ENCODE data around the gene TTBK1. TPM values are rescaled to one million over a fixed set of nuclear protein-coding genes. Genes with fewer than 3 reads are reported as not detected.

TTBK1 gene
- total RNA-seq: 0.22 TPM
- not detected for polyA plus RNA-seq

GRCh38 chr6:43242908-43243663, at the start of gene TTBK1:
TTBK1 (plus strand) TSS chr6:43243481; CDS start chr6:43246661, 3,180 bp downstream.
- Histone ChIP-seq H3K4me3 (ENCODE audit: low read depth, low read length) (no peak within 1 kb of the TSS), H3K27me3 (ENCODE audit: control insufficient read depth, insufficient read depth, low read length) (peaks cover 23% of the 10 kb centered on the region), H3K9me3 (ENCODE audit: control insufficient read depth in 2 of 2, low read length in 2 of 2) (peaks cover 0 to 5% of the 10 kb centered on the region in 2 experiments), H3K27ac (ENCODE audit: insufficient read depth, low read length, poor library complexity, severe bottlenecking) (no peak within 1 kb of the TSS), H3K4me1 (ENCODE audit: control insufficient read depth, insufficient read depth, low read length, poor library complexity, severe bottlenecking) (peaks cover 16% of the 10 kb centered on the region), H3K36me3 (ENCODE audit: control insufficient read depth, insufficient read depth, low read length) (no peaks in the 10 kb centered on the region)
- Mint-ChIP-seq H3K9me3 (peaks cover 0 to 7% (median 1%) of the 10 kb centered on the region in 7 donors), H3K27me3 (peaks cover 8% of the 10 kb centered on the region), H3K27ac (no peak within 1 kb of the TSS), H3K4me3 (peak within 1 kb of the TSS in 1 of 4 donors; percentile 31), H3K36me3 (peaks cover 8% of the 10 kb centered on the region), H3K4me1 (peaks cover 0 to 20% (median 10%) of the 10 kb centered on the region in 4 donors)
- ATAC-seq (ENCODE audit: low read depth in 2 of 2) (no peak), DNase-seq (peak in 2 of 3 donors; percentile 30 to 41)

- H3K4me3 ChIP-seq (ENCODE audit: low read depth, low read length): no peak overlapping the region
- Mint-ChIP-seq H3K36me3 (peaks cover 49% of the 10 kb centered on the region), H3K9me3 (no peaks in the 10 kb centered on the region), H3K27ac (peak overlapping the region in 1 of 3 donors; percentile 38), H3K27me3 (no peaks in the 10 kb centered on the region), H3K4me1 (peaks cover 11 to 12% (median 11%) of the 10 kb centered on the region in 4 donors), H3K4me3 (no peak overlapping the region)
- H3K27me3 ChIP-seq (ENCODE audit: control insufficient read depth, insufficient read depth, low read length): no peaks in the 10 kb centered on the region
- ATAC-seq (ENCODE audit: low read depth in 2 of 2): no peak
- no peaks in the 10 kb centered on the region for H3K9me3 ChIP-seq (ENCODE audit: control insufficient read depth in 2 of 2, low read length in 2 of 2)
- no peak for DNase-seq
- no peak overlapping the region for H3K27ac ChIP-seq (ENCODE audit: insufficient read depth, low read length, poor library complexity, severe bottlenecking)
- no peaks in the 10 kb centered on the region for H3K4me1 ChIP-seq (ENCODE audit: control insufficient read depth, insufficient read depth, low read length, poor library complexity, severe bottlenecking)
- H3K36me3 ChIP-seq (ENCODE audit: control insufficient read depth, insufficient read depth, low read length): peaks cover 49% of the 10 kb centered on the region
Measured at GRCh38 chr6:43193929-43194328, 49.4 kb upstream of the TTBK1 start.

DNA sequence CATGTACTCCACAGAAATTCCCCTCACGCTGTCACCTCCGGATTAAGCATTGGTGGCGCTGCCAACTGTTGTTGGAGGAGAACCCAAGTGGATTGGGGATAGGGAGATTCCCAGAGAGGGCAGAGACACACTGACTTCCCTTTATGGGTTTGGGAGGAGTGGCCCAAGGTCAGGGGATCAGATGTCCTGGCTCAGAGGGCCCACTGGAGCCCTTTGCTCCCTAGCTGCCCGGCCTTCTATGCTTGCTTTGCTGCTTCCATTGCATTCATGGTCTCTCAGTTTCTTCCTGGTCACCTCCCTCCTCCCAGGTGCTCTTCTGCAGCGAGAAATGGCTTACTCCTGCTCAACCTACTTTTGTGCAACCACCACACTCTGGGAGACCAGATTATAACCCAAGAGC, 46.9 kb upstream of the TTBK1 start:
- H3K36me3 ChIP-seq (ENCODE audit: control insufficient read depth, insufficient read depth, low read length): peaks cover 57% of the 10 kb centered on the region
- H3K27me3 Mint-ChIP-seq: no peaks in the 10 kb centered on the region
- H3K36me3 Mint-ChIP-seq: peaks cover 56% of the 10 kb centered on the region
- no peak overlapping the region for H3K4me3 ChIP-seq (ENCODE audit: low read depth, low read length)
- peaks cover 2 to 5% (median 4%) of the 10 kb centered on the region in 4 donors for H3K4me1 Mint-ChIP-seq
- H3K9me3 Mint-ChIP-seq: no peaks in the 10 kb centered on the region
- ATAC-seq (ENCODE audit: low read depth in 2 of 2) (no peak), DNase-seq (no peak)
- H3K9me3 ChIP-seq (ENCODE audit: control insufficient read depth in 2 of 2, low read length in 2 of 2): no peaks in the 10 kb centered on the region
- H3K27me3 ChIP-seq (ENCODE audit: control insufficient read depth, insufficient read depth, low read length): no peaks in the 10 kb centered on the region
- no peak overlapping the region for H3K27ac ChIP-seq (ENCODE audit: insufficient read depth, low read length, poor library complexity, severe bottlenecking)
- H3K4me3 Mint-ChIP-seq: no peak overlapping the region
- no peaks in the 10 kb centered on the region for H3K4me1 ChIP-seq (ENCODE audit: control insufficient read depth, insufficient read depth, low read length, poor library complexity, severe bottlenecking)
- no peak overlapping the region for H3K27ac Mint-ChIP-seq

DNA sequence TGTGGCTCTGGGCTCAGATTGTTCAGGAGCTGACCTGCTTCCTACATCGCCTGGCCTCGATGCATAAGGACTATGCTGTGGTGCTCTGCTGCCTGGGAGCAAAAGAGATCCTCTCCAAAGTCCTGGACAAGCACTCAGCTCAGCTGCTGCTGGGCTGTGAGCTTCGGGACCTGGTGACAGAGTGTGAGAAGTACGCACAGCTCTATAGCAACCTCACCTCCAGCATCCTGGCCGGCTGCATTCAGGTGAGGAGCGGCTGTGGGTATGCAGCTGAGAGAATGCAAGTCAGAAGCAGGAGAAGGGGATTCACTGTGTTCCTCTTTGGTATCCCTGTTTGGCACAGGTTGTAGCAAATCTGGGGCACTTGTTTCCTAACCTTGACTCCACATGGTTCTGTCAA, 43.4 kb upstream of the TTBK1 start:
- H3K27ac ChIP-seq (ENCODE audit: insufficient read depth, low read length, poor library complexity, severe bottlenecking): no peak overlapping the region
- H3K9me3 Mint-ChIP-seq: no peaks in the 10 kb centered on the region
- H3K27ac Mint-ChIP-seq: no peak overlapping the region
- H3K4me1 Mint-ChIP-seq: peaks cover 0 to 9% (median 2%) of the 10 kb centered on the region in 4 donors
- no peak for DNase-seq
- no peaks in the 10 kb centered on the region for H3K4me1 ChIP-seq (ENCODE audit: control insufficient read depth, insufficient read depth, low read length, poor library complexity, severe bottlenecking)
- no peaks in the 10 kb centered on the region for H3K27me3 ChIP-seq (ENCODE audit: control insufficient read depth, insufficient read depth, low read length)
- no peak overlapping the region for H3K4me3 Mint-ChIP-seq
- ATAC-seq (ENCODE audit: low read depth in 2 of 2): no peak
- H3K36me3 Mint-ChIP-seq: peaks cover 57% of the 10 kb centered on the region
- no peak overlapping the region for H3K4me3 ChIP-seq (ENCODE audit: low read depth, low read length)
- H3K27me3 Mint-ChIP-seq: no peaks in the 10 kb centered on the region
- no peaks in the 10 kb centered on the region for H3K9me3 ChIP-seq (ENCODE audit: control insufficient read depth in 2 of 2, low read length in 2 of 2)
- peaks cover 43% of the 10 kb centered on the region for H3K36me3 ChIP-seq (ENCODE audit: control insufficient read depth, insufficient read depth, low read length)

DNA sequence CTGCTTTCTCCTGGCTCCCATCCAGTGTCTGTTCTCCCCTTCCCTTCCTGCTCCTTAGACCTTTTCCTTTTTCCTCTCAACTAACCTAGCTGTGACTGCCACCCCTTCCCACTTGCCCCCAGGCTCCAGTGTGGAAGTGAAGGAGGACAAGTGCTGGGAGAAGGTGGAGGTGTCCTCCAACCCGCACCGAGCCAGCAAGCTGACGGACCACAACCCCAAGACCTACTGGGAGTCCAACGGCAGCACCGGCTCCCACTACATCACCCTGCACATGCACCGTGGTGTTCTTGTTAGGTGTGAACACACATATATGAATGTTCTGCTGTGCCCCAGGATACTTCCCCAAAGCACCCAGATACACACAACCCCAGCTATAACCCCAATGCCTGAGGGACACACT, 42.7 kb upstream of the TTBK1 start:
- Mint-ChIP-seq H3K27ac (peak overlapping the region in 2 of 3 donors; percentile 19 to 48), H3K27me3 (no peaks in the 10 kb centered on the region), H3K9me3 (no peaks in the 10 kb centered on the region), H3K36me3 (peaks cover 57% of the 10 kb centered on the region), H3K4me1 (peaks cover 0 to 9% (median 2%) of the 10 kb centered on the region in 4 donors), H3K4me3 (no peak overlapping the region)
- Histone ChIP-seq H3K36me3 (ENCODE audit: control insufficient read depth, insufficient read depth, low read length) (peaks cover 39% of the 10 kb centered on the region), H3K27ac (ENCODE audit: insufficient read depth, low read length, poor library complexity, severe bottlenecking) (no peak overlapping the region), H3K4me1 (ENCODE audit: control insufficient read depth, insufficient read depth, low read length, poor library complexity, severe bottlenecking) (no peaks in the 10 kb centered on the region), H3K9me3 (ENCODE audit: control insufficient read depth in 2 of 2, low read length in 2 of 2) (no peaks in the 10 kb centered on the region), H3K27me3 (ENCODE audit: control insufficient read depth, insufficient read depth, low read length) (no peaks in the 10 kb centered on the region), H3K4me3 (ENCODE audit: low read depth, low read length) (no peak overlapping the region)
- no peak for ATAC-seq (ENCODE audit: low read depth in 2 of 2)
- DNase-seq: no peak

DNA sequence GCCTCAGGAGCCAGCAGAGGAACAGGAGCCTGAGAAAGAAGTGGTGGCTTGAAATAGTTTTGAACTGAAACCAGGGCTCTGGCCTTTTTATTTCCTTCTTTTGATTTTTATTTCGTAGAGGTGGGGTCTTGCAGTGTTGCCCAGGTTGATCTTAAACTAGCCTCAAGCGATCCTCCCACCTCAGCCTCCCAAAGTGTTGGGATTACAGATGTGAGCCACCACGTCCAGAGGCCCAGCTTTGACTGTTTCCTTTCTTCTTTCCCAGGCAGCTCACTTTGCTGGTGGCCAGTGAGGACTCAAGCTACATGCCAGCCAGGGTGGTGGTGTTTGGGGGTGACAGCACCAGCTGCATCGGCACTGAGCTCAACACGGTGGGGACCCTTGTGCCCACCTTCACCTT, 40.8 kb upstream of the TTBK1 start:
- DNase-seq: no peak
- H3K27me3 Mint-ChIP-seq: no peaks in the 10 kb centered on the region
- H3K36me3 Mint-ChIP-seq: peaks cover 57% of the 10 kb centered on the region
- H3K27me3 ChIP-seq (ENCODE audit: control insufficient read depth, insufficient read depth, low read length): no peaks in the 10 kb centered on the region
- peaks cover 31% of the 10 kb centered on the region for H3K36me3 ChIP-seq (ENCODE audit: control insufficient read depth, insufficient read depth, low read length)
- H3K4me3 ChIP-seq (ENCODE audit: low read depth, low read length): no peak overlapping the region
- no peak overlapping the region for H3K27ac ChIP-seq (ENCODE audit: insufficient read depth, low read length, poor library complexity, severe bottlenecking)
- H3K4me1 Mint-ChIP-seq: peaks cover 0 to 9% (median 2%) of the 10 kb centered on the region in 4 donors
- H3K27ac Mint-ChIP-seq: peak overlapping the region in 1 of 3 donors; percentile 53
- ATAC-seq (ENCODE audit: low read depth in 2 of 2): no peak
- no peaks in the 10 kb centered on the region for H3K9me3 ChIP-seq (ENCODE audit: control insufficient read depth in 2 of 2, low read length in 2 of 2)
- H3K4me1 ChIP-seq (ENCODE audit: control insufficient read depth, insufficient read depth, low read length, poor library complexity, severe bottlenecking): no peaks in the 10 kb centered on the region
- H3K9me3 Mint-ChIP-seq: no peaks in the 10 kb centered on the region
- H3K4me3 Mint-ChIP-seq: no peak overlapping the region

GRCh38 chr6:43203029-43203717, 40.1 kb upstream of the TTBK1 start:
- DNase-seq: no peak
- Mint-ChIP-seq H3K4me3 (no peak overlapping the region), H3K9me3 (no peaks in the 10 kb centered on the region), H3K4me1 (peaks cover 0 to 9% (median 2%) of the 10 kb centered on the region in 4 donors), H3K27ac (no peak overlapping the region), H3K36me3 (peaks cover 54% of the 10 kb centered on the region), H3K27me3 (no peaks in the 10 kb centered on the region)
- Histone ChIP-seq H3K9me3 (ENCODE audit: control insufficient read depth in 2 of 2, low read length in 2 of 2) (no peaks in the 10 kb centered on the region), H3K4me3 (ENCODE audit: low read depth, low read length) (no peak overlapping the region), H3K36me3 (ENCODE audit: control insufficient read depth, insufficient read depth, low read length) (peaks cover 26% of the 10 kb centered on the region), H3K4me1 (ENCODE audit: control insufficient read depth, insufficient read depth, low read length, poor library complexity, severe bottlenecking) (no peaks in the 10 kb centered on the region), H3K27me3 (ENCODE audit: control insufficient read depth, insufficient read depth, low read length) (no peaks in the 10 kb centered on the region), H3K27ac (ENCODE audit: insufficient read depth, low read length, poor library complexity, severe bottlenecking) (no peak overlapping the region)
- ATAC-seq (ENCODE audit: low read depth in 2 of 2): no peak
